Loucy (cell line): ENCODE results near the gene UNC5C.

ENCODE experiments used
- H2AFZ ChIP-seq: fragments of 200-600 bp; sonication (generic); 2 replicates; pipeline ENCODE4 v1.6.0; 2016; ENCODE audit warnings: antibody characterized with exemption, mild to moderate bottlenecking, low read length, moderate library complexity
- H3F3A ChIP-seq: fragments of 200-600 bp; 2 replicates; pipeline ENCODE4 v1.6.0; 2016; ENCODE audit warnings: antibody characterized with exemption, low read depth, mild to moderate bottlenecking
- H3K27me3 ChIP-seq: fragments of 200-600 bp; sonication (generic); 2 replicates; pipeline ENCODE4 v1.6.1; 2014; ENCODE audit warnings: low read length, mild to moderate bottlenecking; ENCODE audit not compliant: insufficient read depth, poor library complexity, severe bottlenecking
- H3K36me3 ChIP-seq: fragments of 200-600 bp; sonication (generic); 2 replicates; pipeline ENCODE4 v1.6.1; 2016; ENCODE audit warnings: low read length; ENCODE audit not compliant: insufficient read depth
- H3K4me1 ChIP-seq: fragments of 200-600 bp; sonication (generic); 2 replicates; pipeline ENCODE4 v1.5.1; 2014; ENCODE audit warnings: low read length, mild to moderate bottlenecking; ENCODE audit not compliant: insufficient read depth, poor library complexity, severe bottlenecking
- H3K4me2 ChIP-seq: fragments of 200-600 bp; sonication (generic); 2 replicates; pipeline ENCODE4 v1.6.0; 2014; ENCODE audit warnings: antibody characterized with exemption, low read length, low read depth, mild to moderate bottlenecking; ENCODE audit not compliant: poor library complexity, severe bottlenecking
- H3K4me3 ChIP-seq: fragments of 200-600 bp; sonication (generic); 2 replicates; pipeline ENCODE4 v1.5.1; 2014; ENCODE audit warnings: low read length, mild to moderate bottlenecking, mixed read lengths; ENCODE audit not compliant: poor library complexity, severe bottlenecking
- H3K79me2 ChIP-seq: fragments of 200-600 bp; sonication (generic); 2 replicates; pipeline ENCODE4 v1.6.1; 2014; ENCODE audit warnings: low read length; ENCODE audit not compliant: insufficient read depth
- H3K9ac ChIP-seq: fragments of 200-600 bp; sonication (generic); 2 replicates; pipeline ENCODE4 v1.6.0; 2014; ENCODE audit warnings: mild to moderate bottlenecking, low read depth, low read length, moderate library complexity; ENCODE audit not compliant: poor library complexity, severe bottlenecking
- H3K9me2 ChIP-seq: fragments of 200-600 bp; sonication (generic); replicated peaks from 2 replicates; pipeline ENCODE4 v1.6.1; 2016; ENCODE audit warnings: low read depth, low read length, mixed read lengths
- H3K9me3 ChIP-seq: fragments of 200-600 bp; sonication (generic); 2 replicates; pipeline ENCODE4 v1.6.1; 2014; ENCODE audit warnings: mild to moderate bottlenecking, antibody characterized with exemption, low read length, low read depth; ENCODE audit not compliant: insufficient read depth
- H4K20me1 ChIP-seq: fragments of 200-600 bp; sonication (generic); 2 replicates; pipeline ENCODE4 v1.6.0; 2014; ENCODE audit warnings: antibody characterized with exemption, low read length, mild to moderate bottlenecking; ENCODE audit not compliant: insufficient read depth, poor library complexity, severe bottlenecking
- EZH2phosphoT487 ChIP-seq: fragments of 200-600 bp; IDR thresholded peaks from 2 replicates; pipeline ENCODE4 v1.6.1; 2018; ENCODE audit warnings: antibody characterized with exemption, mild to moderate bottlenecking, moderate library complexity, borderline replicate concordance
- TF ChIP-seq, protein P1 (sequence below): fragments of 200-600 bp; sonication (generic); conservative IDR thresholded peaks from 2 replicates; pipeline ENCODE4 v1.5.1; 2014; ENCODE audit warnings: mild to moderate bottlenecking, antibody characterized with exemption, low read length

Gene UNC5C

DNA sequence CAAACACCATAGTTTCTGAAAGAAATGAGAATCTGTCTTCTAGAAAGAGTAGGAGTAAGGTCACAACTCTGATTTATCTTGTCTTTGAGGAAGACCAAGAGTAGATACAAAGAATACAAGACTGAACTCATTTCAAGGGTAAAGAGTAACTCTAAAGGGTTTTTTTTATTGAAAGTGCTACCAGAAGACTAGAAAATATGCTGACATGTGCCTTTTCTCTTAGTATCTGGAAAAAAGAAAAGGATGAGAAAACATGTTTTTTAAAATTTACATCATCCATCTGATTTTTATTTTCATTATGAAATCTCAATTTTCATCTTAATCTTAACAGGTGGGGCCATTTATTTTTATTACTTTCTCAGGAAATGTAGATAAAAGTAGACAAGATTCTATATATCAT is 43.0 kb downstream of the UNC5C start:
- H2AFZ ChIP-seq: no peak overlapping the region
- no peaks in the 10 kb centered on the region for H3K36me3 ChIP-seq
- no peaks in the 10 kb centered on the region for H3K9me2 ChIP-seq
- TF ChIP-seq, protein P1, sequence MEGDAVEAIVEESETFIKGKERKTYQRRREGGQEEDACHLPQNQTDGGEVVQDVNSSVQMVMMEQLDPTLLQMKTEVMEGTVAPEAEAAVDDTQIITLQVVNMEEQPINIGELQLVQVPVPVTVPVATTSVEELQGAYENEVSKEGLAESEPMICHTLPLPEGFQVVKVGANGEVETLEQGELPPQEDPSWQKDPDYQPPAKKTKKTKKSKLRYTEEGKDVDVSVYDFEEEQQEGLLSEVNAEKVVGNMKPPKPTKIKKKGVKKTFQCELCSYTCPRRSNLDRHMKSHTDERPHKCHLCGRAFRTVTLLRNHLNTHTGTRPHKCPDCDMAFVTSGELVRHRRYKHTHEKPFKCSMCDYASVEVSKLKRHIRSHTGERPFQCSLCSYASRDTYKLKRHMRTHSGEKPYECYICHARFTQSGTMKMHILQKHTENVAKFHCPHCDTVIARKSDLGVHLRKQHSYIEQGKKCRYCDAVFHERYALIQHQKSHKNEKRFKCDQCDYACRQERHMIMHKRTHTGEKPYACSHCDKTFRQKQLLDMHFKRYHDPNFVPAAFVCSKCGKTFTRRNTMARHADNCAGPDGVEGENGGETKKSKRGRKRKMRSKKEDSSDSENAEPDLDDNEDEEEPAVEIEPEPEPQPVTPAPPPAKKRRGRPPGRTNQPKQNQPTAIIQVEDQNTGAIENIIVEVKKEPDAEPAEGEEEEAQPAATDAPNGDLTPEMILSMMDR: no peak
- TF ChIP-seq EZH2phosphoT487: no peak
- no peaks in the 10 kb centered on the region for H3K4me1 ChIP-seq
- no peak overlapping the region for H3K9ac ChIP-seq
- H3K9me3 ChIP-seq: no peaks in the 10 kb centered on the region
- H3K79me2 ChIP-seq: no peaks in the 10 kb centered on the region
- no peaks in the 10 kb centered on the region for H3K27me3 ChIP-seq
- no peaks in the 10 kb centered on the region for H3F3A ChIP-seq
- no peak overlapping the region for H3K4me2 ChIP-seq
- H4K20me1 ChIP-seq: no peaks in the 10 kb centered on the region
- H3K4me3 ChIP-seq: no peak overlapping the region

DNA sequence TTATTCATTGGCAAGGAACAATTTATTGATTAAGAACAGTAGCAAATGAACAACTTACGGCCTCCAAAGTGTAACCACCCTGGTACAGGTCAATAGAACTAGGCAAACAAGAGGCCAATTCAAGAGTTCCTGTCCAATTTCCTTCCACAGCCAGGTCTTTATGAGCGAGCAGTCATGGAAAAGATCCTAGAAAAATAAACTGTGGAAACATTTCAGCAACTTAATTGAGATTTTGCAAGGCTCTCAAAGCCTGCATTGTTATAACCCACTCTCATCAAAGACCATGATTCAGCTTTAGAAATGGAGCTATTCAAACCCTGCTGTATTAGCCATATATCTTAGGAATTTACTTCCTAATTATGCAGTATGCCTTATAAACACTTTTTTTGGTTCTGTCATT is 43.6 kb downstream of the UNC5C start:
- H3K4me3 ChIP-seq: no peak overlapping the region
- H3K27me3 ChIP-seq: no peaks in the 10 kb centered on the region
- H4K20me1 ChIP-seq: no peaks in the 10 kb centered on the region
- no peaks in the 10 kb centered on the region for H3K9me2 ChIP-seq
- H3K36me3 ChIP-seq: no peaks in the 10 kb centered on the region
- H2AFZ ChIP-seq: no peak overlapping the region
- H3K4me1 ChIP-seq: no peaks in the 10 kb centered on the region
- TF ChIP-seq EZH2phosphoT487: no peak
- TF ChIP-seq, protein P1: no peak
- no peak overlapping the region for H3K4me2 ChIP-seq
- H3K9me3 ChIP-seq: no peaks in the 10 kb centered on the region
- H3K9ac ChIP-seq: no peak overlapping the region
- H3F3A ChIP-seq: no peaks in the 10 kb centered on the region
- H3K79me2 ChIP-seq: no peaks in the 10 kb centered on the region

DNA sequence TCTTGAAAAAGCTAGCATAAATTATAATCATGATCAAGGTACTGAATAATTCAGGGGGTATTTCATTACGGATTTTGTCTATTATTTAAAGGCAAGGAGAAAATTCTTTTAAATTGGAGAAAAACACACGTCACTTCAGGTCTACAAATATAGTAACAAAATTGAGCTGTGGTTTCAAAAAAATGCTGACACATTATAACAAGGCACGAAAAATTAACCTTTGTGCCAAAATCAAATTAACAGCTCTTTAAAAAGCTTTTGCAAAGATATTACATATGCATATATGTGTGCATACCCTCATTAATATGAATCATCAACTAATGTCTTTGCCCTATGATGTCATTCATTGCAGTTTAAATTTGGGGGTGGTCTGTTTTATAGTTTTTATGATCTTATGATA is 44.3 kb downstream of the UNC5C start:
- Histone ChIP-seq H3K9ac (no peak overlapping the region), H4K20me1 (no peaks in the 10 kb centered on the region), H3K4me3 (no peak overlapping the region), H3K9me3 (no peaks in the 10 kb centered on the region), H3K4me1 (no peaks in the 10 kb centered on the region), H3K9me2 (no peaks in the 10 kb centered on the region), H3K27me3 (no peaks in the 10 kb centered on the region), H2AFZ (no peak overlapping the region), H3K4me2 (no peak overlapping the region), H3K79me2 (no peaks in the 10 kb centered on the region), H3K36me3 (no peaks in the 10 kb centered on the region), H3F3A (no peaks in the 10 kb centered on the region)
- TF ChIP-seq, protein P1: no peak
- no peak for TF ChIP-seq EZH2phosphoT487
